ENCODE data around the gene C11orf97.
"Not testable (repeated sequence)": the region's sequence is repeated elsewhere in the genome, so short reads cannot be mapped to it uniquely, and the experiment has no call there.

C11orf97 gene

DNA sequence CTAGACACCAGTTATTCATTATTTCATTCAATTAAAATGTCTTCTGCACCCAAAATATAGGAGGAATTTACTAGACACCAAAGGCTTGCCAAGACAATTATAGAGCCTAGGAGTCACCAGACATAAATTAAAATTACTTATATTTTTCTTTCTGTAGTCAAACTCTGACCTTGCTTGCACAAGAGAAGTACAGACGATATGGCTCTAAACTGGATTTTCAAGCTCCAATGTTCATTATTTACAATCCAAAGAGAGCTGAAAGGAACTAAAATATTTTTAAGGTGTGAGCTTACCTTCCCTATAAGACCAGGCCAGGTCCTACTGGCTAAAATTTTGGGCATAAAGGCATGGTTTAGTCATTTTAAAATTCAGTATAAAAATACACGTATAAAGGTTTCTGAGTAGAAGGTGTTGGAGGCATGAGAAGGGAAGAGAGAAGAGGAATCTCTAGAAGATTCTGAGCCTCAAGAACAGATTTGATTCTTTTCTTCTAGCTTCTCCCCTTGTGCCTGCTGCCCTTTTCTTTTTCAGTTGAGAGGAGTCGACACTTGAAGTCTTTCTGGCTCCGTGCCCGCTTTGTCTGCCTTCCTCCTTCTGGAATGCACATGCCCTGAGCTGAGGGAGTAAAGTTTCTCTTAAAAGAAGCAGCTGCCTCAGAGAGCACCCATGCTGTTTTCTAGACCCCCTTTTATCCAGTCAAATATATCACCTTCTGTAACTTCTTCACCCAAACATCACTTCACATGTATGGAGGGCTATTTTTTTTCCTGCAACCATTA is 13.5 kb downstream of the C11orf97 start:
- DNase-seq: peak; percentile 70 to 85 (median 76)

- DNase-seq: peak in 2 of 3 donors; percentile 29 to 32
Measured at GRCh38 chr11:94526645-94527438, 14.6 kb downstream of the C11orf97 start.

- DNase-seq: no peak
Measured at GRCh38 chr11:94528551-94528950, 16.3 kb downstream of the C11orf97 start.

DNA sequence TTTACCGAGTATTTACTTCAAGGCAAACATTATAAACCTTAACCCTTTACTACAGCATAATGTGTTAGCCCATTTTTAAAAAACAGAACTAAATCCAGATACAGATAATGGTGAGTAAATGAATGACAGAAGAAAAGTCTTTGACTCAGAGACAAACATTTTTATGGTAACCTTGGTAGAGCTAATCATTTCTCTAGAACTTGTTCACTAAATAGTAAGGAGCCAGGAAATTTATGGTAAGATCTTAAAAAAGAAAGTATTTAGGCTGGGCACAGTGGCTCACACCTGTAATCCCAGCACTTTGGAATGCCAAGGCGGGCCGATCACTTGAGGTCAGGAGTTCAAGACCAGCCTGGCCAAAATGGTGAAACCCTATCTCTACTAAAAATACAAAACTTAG is 19.9 kb downstream of the C11orf97 start:
- DNase-seq: no peak

GRCh38 chr11:94533206-94533605 is 20.9 kb downstream of the C11orf97 start:
- DNase-seq: no peak

GRCh38 chr11:94533696-94534630 is 21.7 kb downstream of the C11orf97 start:
- peak; percentile 75 to 92 (median 78) for DNase-seq

GRCh38 chr11:94536386-94536785 is 24.1 kb downstream of the C11orf97 start:
- no peak for DNase-seq

DNA sequence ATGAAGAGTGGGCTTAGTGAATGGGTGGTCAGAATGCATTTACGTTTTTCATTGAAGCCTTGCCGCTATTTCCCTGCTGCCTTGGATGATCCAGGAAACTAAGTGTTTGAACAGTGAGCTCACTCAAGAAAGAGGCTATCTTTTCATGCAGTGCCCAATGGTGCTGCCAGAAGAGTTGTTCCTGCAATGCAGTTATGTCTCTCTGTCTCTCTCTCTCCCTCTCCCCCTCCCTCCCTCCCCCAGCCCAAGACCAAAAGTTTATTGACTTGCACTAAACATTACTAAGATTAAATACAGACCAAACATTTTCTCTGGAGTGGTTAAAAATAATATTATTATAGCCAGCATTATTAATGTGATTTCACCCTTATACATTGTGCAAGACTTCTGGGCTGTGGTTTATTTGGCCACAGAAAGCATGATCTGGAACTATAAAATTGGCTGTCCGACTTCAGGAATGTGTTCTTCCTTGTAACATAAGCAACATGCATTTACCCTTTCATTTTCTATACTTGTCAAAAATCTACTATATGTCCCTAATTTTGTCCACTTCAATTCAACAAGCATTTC is 24.9 kb downstream of the C11orf97 start:
- DNase-seq: peak in 2 of 3 donors; percentile 33 to 40

GRCh38 chr11:94539420-94539819 is 27.2 kb downstream of the C11orf97 start:
- DNase-seq: no peak

GRCh38 chr11:94543695-94544645 is 31.7 kb downstream of the C11orf97 start, which contains the start of gene FUT4:
Gene FUT4 (plus strand): TSS chr11:94543921. CDS start chr11:94544134, 213 bp downstream.
- DNase-seq: peak; percentile 86 to 94 (median 88)

DNA sequence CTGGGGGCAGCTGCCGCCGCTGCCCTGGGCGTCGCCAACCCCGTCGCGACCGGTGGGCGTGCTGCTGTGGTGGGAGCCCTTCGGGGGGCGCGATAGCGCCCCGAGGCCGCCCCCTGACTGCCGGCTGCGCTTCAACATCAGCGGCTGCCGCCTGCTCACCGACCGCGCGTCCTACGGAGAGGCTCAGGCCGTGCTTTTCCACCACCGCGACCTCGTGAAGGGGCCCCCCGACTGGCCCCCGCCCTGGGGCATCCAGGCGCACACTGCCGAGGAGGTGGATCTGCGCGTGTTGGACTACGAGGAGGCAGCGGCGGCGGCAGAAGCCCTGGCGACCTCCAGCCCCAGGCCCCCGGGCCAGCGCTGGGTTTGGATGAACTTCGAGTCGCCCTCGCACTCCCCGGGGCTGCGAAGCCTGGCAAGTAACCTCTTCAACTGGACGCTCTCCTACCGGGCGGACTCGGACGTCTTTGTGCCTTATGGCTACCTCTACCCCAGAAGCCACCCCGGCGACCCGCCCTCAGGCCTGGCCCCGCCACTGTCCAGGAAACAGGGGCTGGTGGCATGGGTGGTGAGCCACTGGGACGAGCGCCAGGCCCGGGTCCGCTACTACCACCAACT is 32.5 kb downstream of the C11orf97 start:
- DNase-seq: peak; percentile 31 to 57 (median 37)

GRCh38 chr11:94545264-94546161 is 33.3 kb downstream of the C11orf97 start:
- DNase-seq: peak; percentile 24 to 41 (median 32)

- no peak for DNase-seq
Measured at GRCh38 chr11:94546162-94546470, 33.9 kb downstream of the C11orf97 start.

DNA sequence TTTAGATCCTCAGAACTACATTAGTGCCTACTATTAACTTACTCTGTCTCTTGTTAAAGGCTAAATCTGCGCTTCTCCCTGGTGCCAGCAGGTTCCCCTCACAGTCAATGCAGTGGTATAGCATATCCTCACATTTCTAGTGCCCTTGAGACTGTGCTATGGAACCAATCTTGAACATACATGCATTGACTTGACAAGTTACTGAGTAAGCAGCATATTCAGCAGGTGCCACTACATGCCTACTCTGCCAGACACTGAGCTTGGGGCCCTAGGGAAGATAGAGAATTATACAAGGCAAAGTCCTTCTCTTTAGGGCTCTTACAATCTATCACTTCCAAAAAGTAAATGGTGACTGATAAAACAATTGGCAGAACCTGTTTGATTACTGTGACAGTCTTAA is 34.6 kb downstream of the C11orf97 start:
- DNase-seq: peak in 1 of 3 donors; percentile 28

- peak in 1 of 3 donors; percentile 24 for DNase-seq
Measured at GRCh38 chr11:94549146-94549545, 36.9 kb downstream of the C11orf97 start.

- peak; percentile 45 to 59 (median 58) for DNase-seq
Measured at GRCh38 chr11:94550513-94550912, 38.3 kb downstream of the C11orf97 start.

GRCh38 chr11:94553938-94554337 is 41.7 kb downstream of the C11orf97 start:
- DNase-seq: no peak

GRCh38 chr11:94555752-94556329 is 43.6 kb downstream of the C11orf97 start:
- DNase-seq: not testable (repeated sequence)

DNA sequence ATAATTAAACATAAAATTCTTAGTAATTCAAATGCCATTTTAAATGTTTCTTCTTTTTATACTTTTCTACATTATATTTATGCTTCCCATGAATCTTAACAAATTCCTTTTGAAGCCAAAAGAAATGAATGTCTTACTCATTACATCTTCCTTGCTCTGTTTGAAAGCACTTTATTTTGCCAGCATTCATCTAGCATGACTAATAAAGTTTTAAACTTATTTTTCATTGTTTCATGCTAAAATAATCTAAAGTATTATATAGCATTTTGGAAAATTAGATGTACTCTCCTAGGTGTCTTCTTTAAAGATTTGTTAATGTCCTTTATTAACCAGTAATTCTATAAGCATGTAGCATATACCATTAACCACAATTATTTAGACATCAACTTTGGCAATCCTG is 45.2 kb downstream of the C11orf97 start:
- no peak for DNase-seq

All from suppressor macrophage treated with lipopolysaccharide for 1 hour (primary cell).